HG03139 (cell line): Measurements from ENCODE around the gene PRSS56.

ENCODE experiments used
- ATAC-seq: cut with Tn5 transposase; IDR thresholded peaks from one replicate; pipeline ENCODE4 v1.9.1; 2021; ENCODE audit not compliant: unreplicated experiment

Gene PRSS56

GRCh38 chr2:232540441-232541041, 20.4 kb downstream of the PRSS56 start:
- no peak for ATAC-seq

- no peak for ATAC-seq
Measured at GRCh38 chr2:232541195-232541960, 21.2 kb downstream of the PRSS56 start.

- no peak for ATAC-seq
Measured at GRCh38 chr2:232541961-232542714, 21.9 kb downstream of the PRSS56 start.

GRCh38 chr2:232542715-232543467, 22.7 kb downstream of the PRSS56 start:
- no peak for ATAC-seq

- no peak for ATAC-seq
Measured at GRCh38 chr2:232543491-232543890, 23.3 kb downstream of the PRSS56 start.

GRCh38 chr2:232543928-232544631, 23.9 kb downstream of the PRSS56 start:
- no peak for ATAC-seq

- ATAC-seq = no peak
Measured at GRCh38 chr2:232544674-232545073, 24.5 kb downstream of the PRSS56 start.

GRCh38 chr2:232545511-232546375, 25.6 kb downstream of the PRSS56 start:
- no peak for ATAC-seq

- ATAC-seq = no peak
Measured at GRCh38 chr2:232547991-232548390, 27.8 kb downstream of the PRSS56 start.

- no peak for ATAC-seq
Measured at GRCh38 chr2:232549655-232550353, 29.6 kb downstream of the PRSS56 start.

- ATAC-seq = peak; percentile 92
Measured at GRCh38 chr2:232550354-232551249, 30.4 kb downstream of the PRSS56 start, which contains the start of the genes EIF4E2 and TIGD1. EIF4E2 (plus strand) TSS chr2:232550689; CDS start chr2:232550725, 36 bp downstream. TIGD1 (minus strand) TSS chr2:232550557; CDS start chr2:232549882, 675 bp downstream.

GRCh38 chr2:232551250-232551638, 31.1 kb downstream of the PRSS56 start:
- no peak for ATAC-seq

- no peak for ATAC-seq
Measured at GRCh38 chr2:232551776-232552175, 31.6 kb downstream of the PRSS56 start.

GRCh38 chr2:232556426-232556825, 36.2 kb downstream of the PRSS56 start:
- no peak for ATAC-seq

- no peak for ATAC-seq
Measured at GRCh38 chr2:232562515-232563151, 42.4 kb downstream of the PRSS56 start.

- no peak for ATAC-seq
Measured at GRCh38 chr2:232563580-232563979, 43.4 kb downstream of the PRSS56 start.

GRCh38 chr2:232567721-232568120, 47.5 kb downstream of the PRSS56 start:
- ATAC-seq = no peak
